ENCODE results near the gene SEMA5B. TPM values are rescaled to one million over a fixed set of nuclear protein-coding genes. Genes with fewer than 3 reads are reported as not detected.

SEMA5B gene
- total and polyA plus RNA-seq, 7 experiments from 2014 or later, result 0.19 to 0.51 (median 0.24) TPM; not detected in 4

GRCh38 chr3:122880624-122881023, 146.9 kb downstream of the SEMA5B start:
- CTCF ChIA-PET, result no interaction called here
- Mint-ChIP-seq H3K4me1 (peaks cover 0 to 10% (median 6%) of the 10 kb centered on the region in 7 donors), H3K27ac (no peak overlapping the region), H3K27me3 (peaks cover 0 to 3% (median 0%) of the 10 kb centered on the region in 5 donors), H3K36me3 (peaks cover 0 to 34% (median 12%) of the 10 kb centered on the region in 5 donors), H3K9me3 (no peaks in the 10 kb centered on the region), H3K4me3 (no peak overlapping the region)
- Histone ChIP-seq H3K9me3 (ENCODE audit: control insufficient read depth in 2 of 3, low read length in 3 of 3) (no peaks in the 10 kb centered on the region), H3K4me3 (ENCODE audit: low read length) (no peak overlapping the region), H3K27ac (ENCODE audit: low read depth, low read length) (no peak overlapping the region), H3K27me3 (ENCODE audit: control insufficient read depth in 2 of 2, insufficient read depth in 2 of 2, low read length in 2 of 2) (no peaks in the 10 kb centered on the region), H3K4me1 (ENCODE audit: control insufficient read depth in 2 of 2, insufficient read depth in 2 of 2, low read length in 2 of 2) (no peaks in the 10 kb centered on the region), H3K36me3 (ENCODE audit: control insufficient read depth in 2 of 3, insufficient read depth in 3 of 3, low read length in 3 of 3) (peaks cover 0 to 8% (median 4%) of the 10 kb centered on the region in 3 experiments)
- intact Hi-C loops (cut with micrococcal nuclease), result no loop called here
- POLR2A ChIA-PET, result no interaction called here
- no peak for DNase-seq
- ATAC-seq, result no peak

GRCh38 chr3:122880173-122880572, 147.4 kb downstream of the SEMA5B start:
- peaks cover 0 to 3% (median 0%) of the 10 kb centered on the region in 5 donors for H3K27me3 Mint-ChIP-seq
- POLR2A ChIA-PET, result no interaction called here
- Histone ChIP-seq H3K9me3 (ENCODE audit: control insufficient read depth in 2 of 3, low read length in 3 of 3) (no peaks in the 10 kb centered on the region), H3K4me3 (ENCODE audit: low read length) (no peak overlapping the region), H3K27ac (ENCODE audit: low read depth, low read length) (no peak overlapping the region), H3K4me1 (ENCODE audit: control insufficient read depth in 2 of 2, insufficient read depth in 2 of 2, low read length in 2 of 2) (no peaks in the 10 kb centered on the region), H3K27me3 (ENCODE audit: control insufficient read depth in 2 of 2, insufficient read depth in 2 of 2, low read length in 2 of 2) (no peaks in the 10 kb centered on the region), H3K36me3 (ENCODE audit: control insufficient read depth in 2 of 3, insufficient read depth in 3 of 3, low read length in 3 of 3) (peaks cover 0 to 8% (median 4%) of the 10 kb centered on the region in 3 experiments)
- H3K36me3 Mint-ChIP-seq, result peaks cover 2 to 37% (median 12%) of the 10 kb centered on the region in 5 donors
- ATAC-seq (no peak), DNase-seq (no peak)
- intact Hi-C loops (cut with micrococcal nuclease), result no loop called here
- H3K4me3 Mint-ChIP-seq, result no peak overlapping the region
- no peak overlapping the region for H3K27ac Mint-ChIP-seq
- CTCF ChIA-PET, result no interaction called here
- peaks cover 0 to 12% (median 10%) of the 10 kb centered on the region in 7 donors for H3K4me1 Mint-ChIP-seq
- H3K9me3 Mint-ChIP-seq, result peaks cover 0 to 2% (median 0%) of the 10 kb centered on the region in 11 donors

- Mint-ChIP-seq H3K27me3 (peaks cover 0 to 1% (median 0%) of the 10 kb centered on the region in 5 donors), H3K4me1 (peaks cover 0 to 24% (median 15%) of the 10 kb centered on the region in 7 donors), H3K9me3 (peaks cover 0 to 2% (median 0%) of the 10 kb centered on the region in 11 donors), H3K4me3 (no peak overlapping the region), H3K36me3 (peaks cover 4 to 56% (median 32%) of the 10 kb centered on the region in 5 donors), H3K27ac (no peak overlapping the region)
- Histone ChIP-seq H3K9me3 (ENCODE audit: control insufficient read depth in 2 of 3, low read length in 3 of 3) (no peaks in the 10 kb centered on the region), H3K4me3 (ENCODE audit: low read length) (no peak overlapping the region), H3K4me1 (ENCODE audit: control insufficient read depth in 2 of 2, insufficient read depth in 2 of 2, low read length in 2 of 2) (no peaks in the 10 kb centered on the region), H3K36me3 (ENCODE audit: control insufficient read depth in 2 of 3, insufficient read depth in 3 of 3, low read length in 3 of 3) (peaks cover 0 to 12% (median 4%) of the 10 kb centered on the region in 3 experiments), H3K27me3 (ENCODE audit: control insufficient read depth in 2 of 2, insufficient read depth in 2 of 2, low read length in 2 of 2) (no peaks in the 10 kb centered on the region), H3K27ac (ENCODE audit: low read depth, low read length) (no peak overlapping the region)
- intact Hi-C loops (cut with micrococcal nuclease), result no loop called here
- ChIA-PET CTCF (no interaction called here), POLR2A (no interaction called here)
- DNase-seq (no peak), ATAC-seq (no peak)
These were observed 151.9 kb downstream of the SEMA5B start for GRCh38 chr3:122875547-122876127.

GRCh38 chr3:122873741-122874515, 153.6 kb downstream of the SEMA5B start:
- no peaks in the 10 kb centered on the region for H3K27me3 ChIP-seq (ENCODE audit: control insufficient read depth in 2 of 2, insufficient read depth in 2 of 2, low read length in 2 of 2)
- no peak overlapping the region for H3K27ac ChIP-seq (ENCODE audit: low read depth, low read length)
- Mint-ChIP-seq H3K27me3 (peaks cover 0 to 1% (median 0%) of the 10 kb centered on the region in 5 donors), H3K36me3 (peaks cover 4 to 46% (median 29%) of the 10 kb centered on the region in 5 donors), H3K9me3 (peaks cover 0 to 2% (median 0%) of the 10 kb centered on the region in 11 donors), H3K4me1 (peaks cover 0 to 24% (median 15%) of the 10 kb centered on the region in 7 donors), H3K4me3 (no peak overlapping the region), H3K27ac (no peak overlapping the region)
- no peaks in the 10 kb centered on the region for H3K4me1 ChIP-seq (ENCODE audit: control insufficient read depth in 2 of 2, insufficient read depth in 2 of 2, low read length in 2 of 2)
- CTCF ChIA-PET, result no interaction called here
- DNase-seq, result no peak
- peaks cover 0 to 7% (median under 1%) of the 10 kb centered on the region in 3 experiments for H3K36me3 ChIP-seq (ENCODE audit: control insufficient read depth in 2 of 3, insufficient read depth in 3 of 3, low read length in 3 of 3)
- POLR2A ChIA-PET, result interaction anchor here (0.6 kb wide), 1 partner anchor 162 kb away, joined by 5 read pairs; no protein-coding TSS in a partner anchor
- H3K4me3 ChIP-seq (ENCODE audit: low read length), result no peak overlapping the region
- no peak for ATAC-seq
- intact Hi-C loops (cut with micrococcal nuclease), result no loop called here
- no peaks in the 10 kb centered on the region for H3K9me3 ChIP-seq (ENCODE audit: control insufficient read depth in 2 of 3, low read length in 3 of 3)

GRCh38 chr3:122868322-122868721, 159.2 kb downstream of the SEMA5B start:
- Mint-ChIP-seq H3K9me3 (no peaks in the 10 kb centered on the region), H3K36me3 (peaks cover 0 to 36% (median 26%) of the 10 kb centered on the region in 5 donors), H3K4me3 (no peak overlapping the region), H3K27me3 (no peaks in the 10 kb centered on the region), H3K4me1 (no peaks in the 10 kb centered on the region), H3K27ac (no peak overlapping the region)
- ATAC-seq (no peak), DNase-seq (no peak)
- Histone ChIP-seq H3K27me3 (ENCODE audit: control insufficient read depth in 2 of 2, insufficient read depth in 2 of 2, low read length in 2 of 2) (no peaks in the 10 kb centered on the region), H3K4me3 (ENCODE audit: low read length) (no peak overlapping the region), H3K36me3 (ENCODE audit: control insufficient read depth in 2 of 3, insufficient read depth in 3 of 3, low read length in 3 of 3) (peaks cover 0 to 10% (median 0%) of the 10 kb centered on the region in 3 experiments), H3K27ac (ENCODE audit: low read depth, low read length) (no peak overlapping the region), H3K9me3 (ENCODE audit: control insufficient read depth in 2 of 3, low read length in 3 of 3) (no peaks in the 10 kb centered on the region), H3K4me1 (ENCODE audit: control insufficient read depth in 2 of 2, insufficient read depth in 2 of 2, low read length in 2 of 2) (no peaks in the 10 kb centered on the region)
- POLR2A ChIA-PET, result interaction anchor here (0.6 kb wide), 1 partner anchor 196 kb away, joined by 3 read pairs; no protein-coding TSS in a partner anchor
- intact Hi-C loops (cut with micrococcal nuclease), result loop anchor here in 1 of 2 donors (10.0 kb wide), 1 partner anchor 114 kb away; no protein-coding TSS in a partner anchor
- CTCF ChIA-PET, result interaction anchor here (0.6 kb wide), 1 partner anchor 112 kb away, joined by 3 read pairs; no protein-coding TSS in a partner anchor

GRCh38 chr3:122864498-122864897, 163.1 kb downstream of the SEMA5B start:
- DNase-seq, result no peak
- no peak for ATAC-seq
- ChIA-PET POLR2A (no interaction called here), CTCF (no interaction called here)
- H3K4me1 ChIP-seq (ENCODE audit: control insufficient read depth in 2 of 2, insufficient read depth in 2 of 2, low read length in 2 of 2), result no peaks in the 10 kb centered on the region
- no peak overlapping the region for H3K4me3 Mint-ChIP-seq
- intact Hi-C loops (cut with micrococcal nuclease), result loop anchor here in 1 of 2 donors (10.0 kb wide), 1 partner anchor 110 kb away; no protein-coding TSS in a partner anchor
- peaks cover 0 to 10% (median 5%) of the 10 kb centered on the region in 3 experiments for H3K36me3 ChIP-seq (ENCODE audit: control insufficient read depth in 2 of 3, insufficient read depth in 3 of 3, low read length in 3 of 3)
- H3K9me3 Mint-ChIP-seq, result no peaks in the 10 kb centered on the region
- H3K9me3 ChIP-seq (ENCODE audit: control insufficient read depth in 2 of 3, low read length in 3 of 3), result no peaks in the 10 kb centered on the region
- H3K4me3 ChIP-seq (ENCODE audit: low read length), result no peak overlapping the region
- H3K36me3 Mint-ChIP-seq, result peaks cover 0 to 30% (median 20%) of the 10 kb centered on the region in 5 donors
- no peaks in the 10 kb centered on the region for H3K27me3 Mint-ChIP-seq
- H3K27ac ChIP-seq (ENCODE audit: low read depth, low read length), result no peak overlapping the region
- no peak overlapping the region for H3K27ac Mint-ChIP-seq
- H3K27me3 ChIP-seq (ENCODE audit: control insufficient read depth in 2 of 2, insufficient read depth in 2 of 2, low read length in 2 of 2), result no peaks in the 10 kb centered on the region
- no peaks in the 10 kb centered on the region for H3K4me1 Mint-ChIP-seq

Measured in naive thymus-derived CD4-positive, alpha-beta T cell (primary cell).